Heart right ventricle (tissue), 16 donors: ENCODE results near the gene CCDC92. TPM values are rescaled to one million over a fixed set of nuclear protein-coding genes. Genes with fewer than 3 reads are reported as not detected.

ENCODE experiments used
- ATAC-seq, 8 donors: fragments of 200-7000 bp; cut with Tn5 transposase; one replicate each; pipeline ENCODE4 v1.9.1; 2020; ENCODE audit warnings: mild to moderate bottlenecking in 8 of 8, moderate library complexity in 8 of 8, moderate number of reproducible peaks in 1 of 8
- DNase-seq, 2 donors: peaks; one replicate each; pipeline ENCODE4 v3.0.0-alpha.2; 2020
- H3K27ac ChIP-seq, 10 donors: fragments of 200-600 bp; sonication (generic) in 2 of 10; one replicate each; pipeline versions ENCODE4 v1.5.0 to v1.8.0; 2020 to 2022; ENCODE audit warnings: mild to moderate bottlenecking in 3 of 10
- H3K27me3 ChIP-seq, 7 donors: fragments of 200-600 bp; one replicate each; pipeline ENCODE4 v1.8.0; 2021 to 2022; ENCODE audit warnings: mild to moderate bottlenecking in 2 of 7
- H3K36me3 ChIP-seq, 9 donors: fragments of 200-600 bp; sonication (generic) in 1 of 9; one replicate each; pipeline versions ENCODE4 v1.5.0 to v1.8.0; 2020 to 2022; ENCODE audit warnings: mild to moderate bottlenecking in 2 of 9
- H3K4me1 ChIP-seq, 9 donors: fragments of 200-600 bp; sonication (generic) in 1 of 9; one replicate each; pipeline versions ENCODE4 v1.5.0 to v1.8.0; 2020 to 2022; ENCODE audit warnings: mild to moderate bottlenecking in 4 of 9
- H3K4me3 ChIP-seq, 10 donors: fragments of 200-600 bp; sonication (generic) in 2 of 10; one replicate each; pipeline versions ENCODE4 v1.5.0 to v1.8.0; 2020 to 2022; ENCODE audit warnings: mild to moderate bottlenecking in 7 of 10, moderate library complexity in 2 of 10
- H3K9me3 ChIP-seq, 11 donors: fragments of 200-600 bp in 10 of 11; sonication (generic) in 2 of 11; one replicate each; pipeline versions ENCODE4 v1.5.0 to v1.8.0; 2013 to 2022; ENCODE audit warnings: mild to moderate bottlenecking in 2 of 11, control low read depth in 1 of 11, moderate library complexity in 1 of 11
- WGBS, 2 donors: extraction: QIAGEN DNeasy Blood & Tissue Kit; methylation state at CpG; one replicate each; pipeline ENCODE4 v1.1.7; 2013; ENCODE audit warnings: inconsistent platforms in 1 of 2; 5-methylcytosine and 5-hydroxymethylcytosine counted together
- intact Hi-C, 10 donors: fragments of 100-400 bp; cut with DNase I; formaldehyde crosslinking; loops; one replicate each; pipeline versions ENCODE4 v1.11.1 to v1.14.2; 2022
- polyA plus RNA-seq, 2 donors: library from polyadenylated mRNA; stranded (reverse); fragments of 200-250 nt; gene quantifications; one replicate each; pipeline ENCODE4 v1.2.3, GENCODE V29; 2013
- total RNA-seq, 10 donors: library from RNA; stranded (reverse); fragmentation: NEBNext Ultra II Directional in 3 of 10; extraction: Animal tissue kit (Norgen Biotek cat#: 25700) in 3 of 10; gene quantifications; one replicate each; pipeline versions ENCODE4 v1.2.1 to v1.2.4, GENCODE V29; 2021 to 2023
- TF ChIP-seq, protein P1 (sequence below), 9 donors: fragments of 200-600 bp; sonication (generic) in 2 of 9; IDR thresholded peaks; one replicate each; pipeline versions ENCODE4 v1.5.0 to v1.8.0; 2021 to 2022; ENCODE audit warnings: antibody characterized with exemption in 9 of 9, mild to moderate bottlenecking in 5 of 9, moderate library complexity in 1 of 9
- donor health status: Arrhythmogenic right ventricular cardiomyopathy.
- donor health status: ischemic (EF 13 %, LVEDD 7.1; RV severe dilation, severe dysfunction).
- donor health status: healthy with polysubstance abuse.
- donor health status: DM: no; HTN: yes; CAD: no.
- donor health status: DM: no; HTN: no; CAD: no.
- donor health status: ischemic (EF 25% LVEDD 6.9; RV normal size, moderate dysfunction).
- donor health status: ischemic (EF 25% LVEDD 5.7; RV mildly dilated, moderate dysfunction).
- donor health status: healthy.
- donor health status: DM: yes; HTN: yes; CAD: no.
- donor health status: Ischemic cardiomyopathy.
- donor health status: ischemic (EF 35%, LVEDD 5.7; RV mildly dilated, moderate dysfunction).
- donor health status: nonischemic (EF 11% LVEDD 7.7; RV severe dilation, severe dysfunction).
- donor health status: DM: yes; HTN: yes; CAD: no.
- donor health status: PGD.
- donor health status: ischemic (EF 29% LVEDD 5.4; RV normal size, mild dysfunction).
- donor health status: nonischemic (EF 23%, LVEDD 6.1; RV moderate dilation, normal function).

Gene CCDC92
- total and polyA plus RNA-seq, 12 donors: 38.5 to 77.1 (median 56.5) TPM

DNA sequence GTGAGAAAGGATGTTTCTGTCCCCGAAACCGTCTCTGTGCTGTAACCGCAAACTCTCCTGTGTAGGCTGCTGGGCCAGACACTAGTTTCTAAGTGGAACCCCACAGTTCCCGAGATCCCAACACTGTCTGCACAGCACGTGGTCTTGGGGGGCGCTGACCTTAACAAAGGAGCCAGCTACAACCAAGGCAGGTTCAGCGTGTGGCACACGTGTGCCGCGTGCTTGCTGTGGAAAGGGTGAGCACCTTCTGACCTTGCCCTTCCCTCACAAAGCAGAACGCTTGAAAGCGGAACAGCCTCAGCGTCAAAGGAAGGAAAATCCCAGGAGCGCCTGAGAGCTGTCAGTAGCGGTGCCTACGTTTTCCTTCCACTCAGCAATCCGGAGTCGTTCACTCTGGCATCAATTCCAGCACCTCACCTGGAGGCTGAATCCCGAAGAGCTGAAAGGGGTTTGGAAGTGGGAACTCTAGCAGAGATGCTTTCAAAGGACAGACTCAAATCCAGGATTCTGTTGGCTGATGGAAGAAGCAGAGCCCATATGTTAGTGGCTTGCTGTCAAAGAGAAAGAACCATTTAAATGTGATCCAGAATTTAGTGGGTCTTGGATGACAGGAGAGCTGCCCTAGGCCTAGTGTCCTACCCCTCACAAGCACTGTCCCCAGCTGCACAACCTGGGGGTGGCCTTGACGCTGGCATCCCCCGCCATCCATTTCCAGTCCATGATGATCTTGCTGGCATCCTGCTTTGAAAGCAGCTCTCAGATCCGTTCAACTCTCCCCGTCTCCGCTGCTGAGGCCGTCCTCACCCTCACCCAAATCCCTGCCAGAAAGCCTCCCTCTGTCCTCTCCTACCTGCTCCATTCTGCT lies 27.1 kb downstream of the CCDC92 start:
- Histone ChIP-seq H3K36me3 (peaks cover 2 to 57% (median 28%) of the 10 kb centered on the region in 9 donors), H3K4me3 (no peak overlapping the region), H3K9me3 (peaks cover 0 to 12% (median 0%) of the 10 kb centered on the region in 11 donors), H3K27ac (no peak overlapping the region), H3K4me1 (peaks cover 7 to 55% (median 32%) of the 10 kb centered on the region in 9 donors), H3K27me3 (no peaks in the 10 kb centered on the region)
- WGBS, 2 donors: 88 to 89% methylated on average over 25 of the region's 25 CpGs
- ATAC-seq (no peak), DNase-seq (no peak)
- intact Hi-C loops: no loop called here
- TF ChIP-seq, protein P1, sequence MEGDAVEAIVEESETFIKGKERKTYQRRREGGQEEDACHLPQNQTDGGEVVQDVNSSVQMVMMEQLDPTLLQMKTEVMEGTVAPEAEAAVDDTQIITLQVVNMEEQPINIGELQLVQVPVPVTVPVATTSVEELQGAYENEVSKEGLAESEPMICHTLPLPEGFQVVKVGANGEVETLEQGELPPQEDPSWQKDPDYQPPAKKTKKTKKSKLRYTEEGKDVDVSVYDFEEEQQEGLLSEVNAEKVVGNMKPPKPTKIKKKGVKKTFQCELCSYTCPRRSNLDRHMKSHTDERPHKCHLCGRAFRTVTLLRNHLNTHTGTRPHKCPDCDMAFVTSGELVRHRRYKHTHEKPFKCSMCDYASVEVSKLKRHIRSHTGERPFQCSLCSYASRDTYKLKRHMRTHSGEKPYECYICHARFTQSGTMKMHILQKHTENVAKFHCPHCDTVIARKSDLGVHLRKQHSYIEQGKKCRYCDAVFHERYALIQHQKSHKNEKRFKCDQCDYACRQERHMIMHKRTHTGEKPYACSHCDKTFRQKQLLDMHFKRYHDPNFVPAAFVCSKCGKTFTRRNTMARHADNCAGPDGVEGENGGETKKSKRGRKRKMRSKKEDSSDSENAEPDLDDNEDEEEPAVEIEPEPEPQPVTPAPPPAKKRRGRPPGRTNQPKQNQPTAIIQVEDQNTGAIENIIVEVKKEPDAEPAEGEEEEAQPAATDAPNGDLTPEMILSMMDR (IDR thresholded peaks at IDR 0.05): no peak

DNA sequence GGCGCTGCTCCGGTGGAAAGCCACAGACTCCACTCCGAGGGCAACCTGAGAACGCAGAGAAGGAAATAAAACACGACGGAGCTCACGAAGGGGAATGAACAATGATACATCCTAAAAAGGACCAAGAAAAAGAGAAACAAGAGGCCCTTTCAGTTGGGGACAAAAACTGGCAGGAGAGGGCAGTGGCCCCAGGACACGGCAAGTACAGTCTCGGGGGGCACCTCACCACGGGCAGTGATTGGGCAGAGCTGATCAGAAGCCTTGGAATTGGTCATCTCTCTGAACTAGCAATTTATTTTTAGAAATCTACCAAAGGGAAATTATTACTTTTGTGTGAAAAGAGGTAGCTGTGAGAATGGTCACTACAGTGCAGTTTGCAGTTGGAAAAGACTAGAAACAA lies 27.9 kb downstream of the CCDC92 start:
- no peak for ATAC-seq
- Histone ChIP-seq H3K4me1 (peaks cover 3 to 46% (median 24%) of the 10 kb centered on the region in 9 donors), H3K27ac (no peak overlapping the region), H3K4me3 (no peak overlapping the region), H3K27me3 (no peaks in the 10 kb centered on the region), H3K36me3 (peaks cover 3 to 65% (median 28%) of the 10 kb centered on the region in 9 donors), H3K9me3 (peaks cover 0 to 12% (median 0%) of the 10 kb centered on the region in 11 donors)
- intact Hi-C loops: no loop called here
- TF ChIP-seq, protein P1 (IDR thresholded peaks at IDR 0.05): no peak
- DNase-seq: no peak
- 87 to 93% methylated on average over 10 of the region's 10 CpGs for WGBS, 2 donors

DNA sequence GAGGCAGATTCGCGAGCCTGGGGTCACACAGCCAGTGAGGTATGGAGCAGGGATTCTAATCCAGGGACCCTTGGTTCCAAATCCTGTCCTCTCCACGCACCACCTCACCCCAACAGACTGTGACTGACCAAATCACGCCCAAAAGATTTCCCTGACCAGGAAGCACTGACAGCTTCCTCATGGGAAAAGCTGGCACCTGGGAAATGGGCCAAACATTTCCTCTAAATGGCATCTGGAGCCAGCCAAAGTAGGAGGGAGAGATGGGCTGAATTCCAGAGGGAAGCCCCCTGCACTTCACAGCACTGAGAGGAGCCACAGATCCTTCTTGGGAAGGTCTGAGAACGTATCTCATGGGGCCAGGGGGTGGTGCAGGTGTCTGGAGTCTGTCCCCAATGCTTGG lies 28.8 kb downstream of the CCDC92 start:
- Histone ChIP-seq H3K4me1 (peaks cover 3 to 38% (median 20%) of the 10 kb centered on the region in 9 donors), H3K9me3 (peaks cover 0 to 12% (median 0%) of the 10 kb centered on the region in 11 donors), H3K4me3 (no peak overlapping the region), H3K27me3 (no peaks in the 10 kb centered on the region), H3K27ac (no peak overlapping the region), H3K36me3 (peaks cover 3 to 73% (median 28%) of the 10 kb centered on the region in 9 donors)
- TF ChIP-seq, protein P1 (IDR thresholded peaks at IDR 0.05): no peak
- DNase-seq (no peak), ATAC-seq (no peak)
- 78 to 87% methylated on average over 5 of the region's 5 CpGs for WGBS, 2 donors
- intact Hi-C loops: no loop called here

DNA sequence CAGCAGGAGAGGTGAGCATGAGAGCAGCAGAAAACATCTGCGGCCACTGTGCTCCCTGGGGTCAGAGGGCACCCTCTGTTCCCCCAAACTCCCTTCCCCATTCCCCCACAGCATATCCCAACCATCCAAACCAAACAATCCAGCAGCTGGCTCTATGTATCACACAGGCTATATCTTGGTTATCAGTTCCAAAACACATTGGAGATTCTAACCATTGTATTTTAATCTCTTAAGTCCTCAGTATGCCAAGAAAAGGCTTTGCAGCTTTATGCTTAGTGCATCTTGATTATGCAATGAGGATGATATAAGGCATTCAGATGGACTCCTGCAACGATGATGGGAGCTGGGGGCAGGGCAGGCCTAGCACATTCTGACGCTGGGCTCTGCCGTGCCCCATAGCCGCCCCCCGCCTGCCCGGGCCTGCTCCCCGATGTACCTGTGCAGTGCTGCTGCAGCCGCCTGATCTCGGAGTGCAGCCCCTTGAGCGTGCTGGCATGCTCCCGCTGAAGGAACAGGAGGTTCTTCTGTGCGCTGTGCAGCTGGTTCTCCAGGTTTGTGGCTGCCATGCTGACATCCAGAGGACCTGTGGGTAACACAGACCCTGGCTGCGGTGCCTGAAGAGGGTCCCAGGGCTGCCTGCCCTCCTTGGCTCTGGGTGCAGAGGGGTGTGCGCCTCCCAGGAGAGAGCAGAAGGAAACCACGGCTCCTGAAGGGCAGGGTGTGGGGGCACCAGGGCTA lies 29.6 kb downstream of the CCDC92 start:
- H3K36me3 ChIP-seq: peaks cover 3 to 74% (median 28%) of the 10 kb centered on the region in 9 donors
- intact Hi-C loops: no loop called here
- peaks cover 0 to 30% (median 16%) of the 10 kb centered on the region in 9 donors for H3K4me1 ChIP-seq
- H3K9me3 ChIP-seq: peaks cover 0 to 12% (median 0%) of the 10 kb centered on the region in 11 donors
- H3K27me3 ChIP-seq: no peaks in the 10 kb centered on the region
- TF ChIP-seq, protein P1 (IDR thresholded peaks at IDR 0.05): no peak
- no peak overlapping the region for H3K4me3 ChIP-seq
- H3K27ac ChIP-seq: no peak overlapping the region
- DNase-seq (no peak), ATAC-seq (peak in 1 of 8 donors; percentile 13)
- WGBS, 2 donors: 92 to 94% methylated on average over 16 of the region's 16 CpGs
